Islet of Langerhans (tissue), 1 donor: Measurements from ENCODE around the gene TMEM154.

Experiments used
- FAIRE-seq: peaks from one replicate; lab custom pipeline; 2011; peaks lifted over from hg19 to GRCh38; lab: Jason Lieb, UNC

Gene TMEM154

DNA sequence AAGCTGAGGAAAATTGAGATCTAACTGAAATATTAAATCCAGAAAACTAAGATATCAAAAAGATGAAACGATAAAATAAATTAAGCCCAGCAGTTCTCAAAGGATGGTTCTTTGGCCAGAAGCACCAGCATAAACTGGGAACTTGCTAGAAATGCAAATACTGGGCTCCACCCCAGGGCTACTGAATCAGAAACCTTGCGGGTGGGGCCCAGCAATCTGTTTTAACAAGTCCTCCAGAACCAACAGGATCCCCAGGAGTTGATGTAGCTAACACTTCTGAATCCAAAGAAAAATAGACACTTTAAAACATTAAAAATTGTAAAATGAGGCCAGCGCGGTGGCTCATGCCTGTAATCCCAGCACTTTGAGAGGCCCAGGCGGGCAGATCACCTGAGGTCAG lies 14.1 kb upstream of the TMEM154 start:
- no peak for FAIRE-seq

GRCh38 chr4:152691761-152692160 lies 12.0 kb upstream of the TMEM154 start:
- no peak for FAIRE-seq

DNA sequence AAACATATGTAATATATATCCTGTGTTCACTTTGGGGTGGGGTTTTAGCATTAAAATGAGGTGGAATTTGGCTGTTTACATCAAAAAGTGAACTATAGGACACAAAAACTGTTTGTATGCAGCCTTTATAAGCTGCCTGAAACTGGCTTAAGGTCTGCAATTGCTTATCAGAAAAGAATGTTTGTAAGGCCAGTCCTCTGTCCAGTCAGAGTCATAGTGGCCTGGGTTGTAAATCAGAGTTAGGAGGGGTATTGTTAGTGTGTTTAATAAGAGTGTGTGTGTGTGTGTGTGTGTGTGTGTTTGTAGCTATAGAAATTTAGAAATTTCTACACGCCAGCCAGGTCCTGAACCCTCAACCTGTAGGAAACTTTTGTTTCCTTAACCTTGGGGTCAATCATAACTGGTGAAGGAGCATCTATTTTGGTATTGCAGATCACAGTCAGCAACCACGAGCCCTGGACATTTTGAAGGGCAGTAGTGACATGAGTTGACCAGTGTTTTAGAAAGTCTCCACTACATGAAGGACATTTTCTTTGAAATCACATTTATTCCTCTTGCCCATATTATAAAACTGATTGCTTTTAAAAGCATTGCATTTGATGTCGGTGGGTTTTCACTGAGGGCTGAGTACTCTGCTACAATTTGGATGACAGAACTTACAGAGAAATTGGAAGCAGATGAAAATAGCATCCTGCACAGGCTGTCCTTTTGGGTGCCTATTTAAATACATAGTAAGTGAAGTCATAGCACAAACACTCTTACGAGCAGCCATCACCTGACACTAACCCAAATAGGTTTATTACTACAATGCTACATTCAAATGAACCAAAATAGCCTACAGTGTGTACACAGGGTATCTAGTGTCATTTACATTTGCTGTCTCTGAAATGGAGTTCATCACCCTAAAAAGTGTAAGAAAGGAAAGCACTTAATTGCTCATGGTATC lies 11.2 kb upstream of the TMEM154 start:
- no peak for FAIRE-seq

DNA sequence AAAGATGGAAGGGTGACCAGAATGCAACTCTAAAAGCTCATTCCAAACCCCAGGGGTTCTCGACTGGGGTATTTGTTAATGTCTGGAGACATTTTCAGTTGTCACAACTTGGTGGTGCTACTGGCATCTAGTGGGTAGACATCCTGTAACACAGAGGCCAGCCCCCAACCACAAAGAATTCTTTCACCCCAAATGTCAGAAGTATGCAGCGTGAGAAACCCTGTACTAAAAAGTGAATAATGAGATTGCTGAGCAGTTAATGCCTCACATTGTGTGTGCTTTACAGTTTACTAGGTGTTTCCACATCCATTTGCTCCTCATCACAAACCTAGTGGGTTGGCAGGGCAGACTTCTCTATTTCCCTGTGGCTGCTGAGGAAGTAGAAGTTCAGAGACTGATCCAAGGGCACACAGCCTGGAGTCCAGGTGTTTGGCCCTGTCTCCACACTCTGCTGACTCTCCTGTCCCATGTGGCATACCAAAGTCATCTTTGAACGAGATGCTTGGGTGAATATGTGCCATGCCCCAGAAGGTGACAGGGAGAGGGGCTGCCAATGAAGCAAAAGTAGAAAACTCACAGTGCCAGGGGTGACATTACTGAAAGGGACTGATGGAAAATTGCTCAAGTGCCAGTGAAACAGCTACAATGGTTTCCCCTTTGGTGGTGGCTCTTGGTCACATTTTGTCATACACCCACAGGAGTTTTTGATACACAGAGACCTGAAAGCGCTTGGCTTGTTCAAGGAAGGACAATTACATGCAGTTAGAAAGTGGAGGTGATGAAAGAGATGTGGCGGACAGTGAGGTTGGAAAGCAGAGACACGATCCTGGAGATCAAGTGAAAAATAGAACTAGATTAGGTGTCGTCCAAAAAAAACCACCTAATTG lies 10.1 kb upstream of the TMEM154 start:
- FAIRE-seq: no peak

GRCh38 chr4:152687974-152688599 lies 8.3 kb upstream of the TMEM154 start:
- no peak for FAIRE-seq

DNA sequence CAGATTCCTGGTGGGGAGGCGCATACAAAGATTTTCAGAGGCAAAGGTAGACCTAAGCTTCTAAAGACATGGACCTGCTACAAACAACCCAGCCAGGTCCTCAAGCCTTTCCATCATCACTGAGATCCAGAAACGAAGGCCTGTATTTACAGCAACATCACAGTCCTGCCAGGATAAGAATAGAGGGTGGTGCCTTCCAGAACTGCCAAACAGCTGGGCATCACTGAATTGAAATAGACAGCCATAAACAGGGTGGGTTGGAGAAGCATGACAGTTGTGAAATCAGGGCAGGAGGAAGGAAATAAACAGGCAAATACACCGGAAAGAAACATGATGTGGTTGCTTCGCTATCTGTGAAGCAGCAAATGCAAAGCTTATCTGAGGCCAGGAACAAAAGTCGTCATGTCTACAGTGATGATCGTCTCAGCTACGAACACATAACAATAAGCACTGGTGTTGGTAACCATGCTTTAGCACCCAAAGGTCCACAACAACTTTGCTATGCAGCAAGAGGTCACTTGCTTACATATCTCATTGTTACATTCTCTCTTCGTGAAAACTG lies 6.7 kb upstream of the TMEM154 start:
- FAIRE-seq: no peak

- FAIRE-seq: no peak
Measured at GRCh38 chr4:152684587-152684986, 4.8 kb upstream of the TMEM154 start.

DNA sequence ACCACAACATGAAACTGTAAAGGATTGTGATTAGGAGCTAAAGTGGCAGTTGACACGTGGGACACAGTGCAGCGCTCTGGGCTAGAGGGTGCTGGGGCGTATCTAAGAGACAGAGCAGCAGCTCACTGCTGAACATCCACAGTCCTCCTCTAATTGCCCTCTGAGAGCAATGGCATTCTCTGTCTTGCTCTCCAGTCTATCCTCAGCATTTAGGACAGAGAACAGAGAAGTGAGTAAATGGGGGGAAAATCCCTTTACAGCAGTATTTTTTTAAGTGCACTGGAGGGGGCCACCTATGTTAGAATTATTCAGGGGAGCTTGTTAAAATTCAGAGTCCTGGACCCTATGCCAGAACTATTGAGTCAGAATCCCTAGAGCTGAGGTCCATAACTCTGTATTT lies 4.2 kb upstream of the TMEM154 start:
- FAIRE-seq: no peak

DNA sequence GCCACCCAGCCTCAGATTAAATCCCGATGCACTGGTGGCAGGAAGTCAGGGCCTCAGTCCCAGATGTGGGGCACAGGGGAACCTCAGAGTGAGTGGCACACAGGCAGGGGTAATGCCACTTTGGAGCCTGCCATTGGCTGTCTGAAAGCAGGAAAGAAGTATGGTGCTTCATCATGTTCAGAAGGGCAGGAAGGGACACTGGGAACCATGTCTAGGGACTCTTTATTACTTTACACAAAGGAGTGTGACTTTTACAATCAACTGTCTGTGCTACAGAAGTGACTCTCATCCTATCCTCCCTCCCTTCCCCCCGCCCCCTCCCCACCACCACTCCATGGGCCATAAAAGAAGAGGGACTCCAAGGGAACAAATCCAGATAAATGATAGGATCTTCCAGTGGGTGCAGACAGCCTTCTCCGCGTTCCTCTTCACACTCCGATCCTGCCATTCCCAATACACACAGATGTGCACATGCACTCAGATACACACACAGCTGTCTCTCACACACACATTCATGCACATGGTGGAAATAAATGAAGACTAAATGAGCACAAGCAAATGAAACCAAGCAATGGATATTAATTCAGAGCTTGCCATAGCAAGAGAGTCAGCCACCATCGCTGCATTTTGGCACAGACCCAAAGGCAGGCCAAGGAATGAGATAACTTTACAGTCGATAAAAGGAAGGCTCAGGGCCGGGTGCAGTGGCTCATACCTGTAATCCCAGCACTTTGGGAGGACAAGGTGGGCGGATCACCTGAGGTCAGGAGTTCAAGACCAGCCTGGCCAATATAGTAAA lies 2.5 kb upstream of the TMEM154 start:
- FAIRE-seq: no peak

GRCh38 chr4:152680988-152681603 lies 1.3 kb upstream of the TMEM154 start:
- FAIRE-seq: no peak

DNA sequence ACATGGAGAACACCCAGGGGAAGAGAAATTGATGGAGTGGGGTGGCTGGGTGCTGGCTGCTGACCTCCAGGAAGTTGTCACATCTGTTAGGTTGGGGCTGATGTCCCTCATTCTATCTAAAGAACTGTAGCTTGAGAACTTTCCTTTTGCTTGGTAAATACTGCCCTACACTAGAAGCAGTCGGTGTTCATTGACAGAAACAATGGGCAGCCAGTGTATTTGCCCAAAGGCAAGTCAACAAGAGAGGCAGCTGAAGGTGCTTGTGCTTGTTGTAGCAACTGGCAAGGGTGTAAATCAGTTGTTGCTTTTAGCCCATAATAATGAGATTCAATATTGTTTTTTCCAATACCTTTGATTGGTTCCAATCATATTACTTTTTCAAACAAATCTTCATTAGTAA lies 956 bp downstream of the TMEM154 start:
- FAIRE-seq: no peak

GRCh38 chr4:152677117-152677516 lies 2.7 kb downstream of the TMEM154 start:
- no peak for FAIRE-seq

DNA sequence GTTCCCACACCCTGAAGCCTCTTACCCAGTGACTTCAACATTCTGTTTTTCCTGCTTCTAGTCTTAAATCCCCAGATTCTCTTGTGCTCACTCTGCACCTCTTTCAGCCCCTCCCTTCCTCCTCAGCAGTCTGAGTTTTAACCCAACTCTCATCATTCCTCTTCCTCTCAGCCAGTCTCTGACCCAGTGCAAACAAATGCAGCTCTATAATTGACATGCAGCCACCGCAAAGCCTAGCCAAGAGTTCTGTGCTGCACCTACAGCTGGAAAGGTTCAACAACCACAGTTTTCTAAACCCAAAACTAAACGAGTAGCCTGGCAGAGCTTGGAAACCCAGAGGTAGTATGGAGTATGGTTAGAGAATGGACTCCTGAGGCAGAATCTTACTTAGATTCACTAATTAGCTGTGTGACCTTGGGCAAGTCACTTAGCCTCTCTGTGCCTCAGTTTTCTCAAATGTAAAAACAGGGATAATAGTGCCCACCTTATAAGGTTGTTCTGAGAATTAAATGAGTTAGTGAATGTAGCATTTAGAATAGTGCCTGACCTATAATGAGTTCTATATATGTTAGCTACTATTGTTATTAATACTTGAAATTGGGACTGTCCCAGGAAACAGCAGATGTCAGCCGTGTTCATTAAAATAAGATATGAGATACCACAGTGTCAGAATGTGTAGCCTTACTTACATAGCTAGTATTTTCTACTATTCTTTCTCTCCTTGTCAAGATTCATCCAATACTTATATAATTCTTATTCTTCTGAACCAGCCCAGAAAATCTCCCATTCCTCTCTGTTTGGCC lies 3.5 kb downstream of the TMEM154 start:
- no peak for FAIRE-seq

DNA sequence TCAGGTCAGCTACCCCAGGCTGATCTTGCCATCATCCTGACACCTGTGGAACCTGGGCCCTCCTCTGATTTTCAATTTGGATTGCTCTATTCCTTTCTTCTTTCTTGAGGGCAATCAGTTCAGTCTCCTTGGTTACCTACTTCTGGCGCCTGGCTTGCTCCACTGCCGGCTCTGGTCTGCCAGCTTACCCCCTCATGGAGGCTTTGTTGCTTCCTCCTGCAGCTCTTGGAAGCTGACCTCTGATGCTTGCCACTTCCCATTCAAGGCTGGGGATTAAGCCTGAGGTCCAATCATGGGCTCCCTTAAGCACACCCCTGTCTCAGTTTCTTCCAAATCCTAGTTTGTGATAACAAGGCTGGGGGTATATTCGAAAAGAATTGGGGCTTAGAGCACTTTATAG lies 5.4 kb downstream of the TMEM154 start:
- FAIRE-seq: no peak

- no peak for FAIRE-seq
Measured at GRCh38 chr4:152673489-152673888, 6.3 kb downstream of the TMEM154 start.

- FAIRE-seq: no peak
Measured at GRCh38 chr4:152672206-152673092, 7.3 kb downstream of the TMEM154 start.

DNA sequence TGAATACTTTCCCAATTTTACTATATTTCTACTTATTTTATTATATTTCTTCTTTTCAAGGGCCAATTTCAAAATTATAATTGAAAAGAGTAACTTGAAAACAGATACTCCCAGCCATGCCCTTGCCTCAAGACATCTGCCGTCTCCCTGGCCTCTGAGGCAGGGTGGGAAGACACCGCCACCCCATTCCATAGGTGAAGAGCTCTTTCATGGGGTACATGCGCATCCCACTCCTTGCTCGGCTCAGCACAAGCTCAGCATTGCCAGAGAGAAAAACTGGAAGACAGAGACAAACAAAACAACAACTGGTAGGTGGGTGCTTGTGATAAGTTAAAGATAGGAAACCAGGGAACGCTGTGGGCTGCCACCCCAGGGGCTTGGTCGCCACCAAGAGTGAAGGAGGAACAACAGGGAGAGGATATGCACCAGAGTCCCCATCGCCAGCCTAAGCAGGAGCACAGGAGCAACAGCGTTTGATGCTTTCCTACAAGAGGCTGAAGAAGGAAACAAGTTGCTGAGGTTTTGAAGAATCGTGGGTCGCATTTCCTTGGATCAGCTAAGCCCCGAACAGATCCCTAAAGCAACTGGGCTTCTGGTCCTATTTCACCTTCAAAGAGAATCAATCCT lies 11.3 kb downstream of the TMEM154 start:
- no peak for FAIRE-seq

DNA sequence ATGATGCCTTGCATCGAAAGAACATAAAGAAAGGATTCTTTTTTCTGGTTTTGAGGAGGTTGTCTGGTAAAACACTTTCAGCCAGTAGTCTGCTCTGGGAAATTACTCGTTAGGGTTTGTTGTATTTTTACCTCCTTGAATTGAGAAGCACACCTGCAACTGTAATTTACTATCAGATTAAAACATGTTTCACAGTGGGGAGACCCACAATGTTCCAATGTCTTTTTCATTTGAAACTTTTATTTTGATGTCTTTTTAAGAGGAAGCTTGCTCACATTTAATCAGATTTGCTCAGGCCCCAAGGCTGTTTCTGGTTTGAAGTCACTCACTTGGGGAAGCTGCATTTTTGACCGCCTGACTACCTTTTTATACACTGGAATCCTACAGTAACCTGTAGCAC lies 12.0 kb downstream of the TMEM154 start:
- no peak for FAIRE-seq

DNA sequence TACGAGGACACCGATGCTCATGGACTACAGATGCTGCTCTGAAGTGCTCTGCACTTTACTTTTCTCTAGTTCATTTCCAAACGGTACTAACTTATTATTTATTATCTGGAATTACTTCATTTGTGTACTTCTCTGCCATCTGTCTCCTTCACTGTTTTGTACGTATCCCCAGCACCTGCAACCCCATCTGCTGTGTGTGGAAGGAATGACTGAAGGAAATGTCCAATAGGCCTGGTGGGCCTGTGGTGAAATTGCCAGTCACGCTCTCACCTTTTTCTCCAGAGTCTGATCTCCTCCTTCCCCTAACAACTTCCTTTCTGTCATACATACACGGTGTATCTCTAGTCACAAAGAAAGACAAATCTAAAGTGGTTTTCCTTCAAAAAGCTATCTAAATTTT lies 12.9 kb downstream of the TMEM154 start:
- no peak for FAIRE-seq
